IMR-90 (cell line): Measurements from ENCODE around the gene IRF4. TPM values are rescaled to one million over a fixed set of nuclear protein-coding genes. Genes with fewer than 3 reads are reported as not detected.

Source experiments
- ATAC-seq: fragments of 200-7000 bp; cut with Tn5 transposase; 2 replicates; pipeline ENCODE4 v1.9.1; 2020; ENCODE audit warnings: low read depth, mild to moderate bottlenecking, moderate library complexity
- BruUV-seq: library from RNA; stranded (reverse); fragments of 400-500 nt; replicated peaks from 2 replicates; lab custom pipeline; 2021; lab: Mats Ljungman, UMichigan
- CTCF ChIA-PET: fragments of 300-600 bp; formaldehyde crosslinking; extraction: SDS; loops from one replicate; lab custom pipeline; 2021; ENCODE audit warnings: antibody characterized with exemption; lab: Yijun Ruan, JAX
- POLR2A ChIA-PET: fragments of 300-600 bp; sonication (Branson Sonifier 250); formaldehyde crosslinking; loops from one replicate; lab custom pipeline; 2022; ENCODE audit warnings: antibody characterized with exemption; ENCODE audit not compliant: unreplicated experiment; lab: Charles Lee
- DNase-seq: peaks from one replicate; pipeline ENCODE4 v3.0.0; 2013
- H2AFZ ChIP-seq: replicated peaks from 2 replicates; pipeline ENCODE3; 2013; ENCODE audit warnings: low read length, mild to moderate bottlenecking; ENCODE audit not compliant: poor library complexity
- H2AK5ac ChIP-seq: 2 replicates; pipeline ENCODE4 v1.6.1; 2013; ENCODE audit warnings: low read depth, low read length, inconsistent platforms
- H2AK9ac ChIP-seq: replicated peaks from 2 replicates; pipeline ENCODE3; 2013; ENCODE audit warnings: mild to moderate bottlenecking, low read depth, low read length, moderate library complexity; ENCODE audit not compliant: poor library complexity
- H2BK120ac ChIP-seq: 2 replicates; pipeline ENCODE4 v1.6.1; 2013; ENCODE audit warnings: low read depth, low read length, inconsistent platforms
- H2BK15ac ChIP-seq: 3 replicates; pipeline ENCODE4 v1.6.1; 2013; ENCODE audit warnings: low read depth, low read length, inconsistent platforms
- H2BK20ac ChIP-seq: 2 replicates; pipeline ENCODE4 v1.6.1; 2013; ENCODE audit warnings: low read depth, mild to moderate bottlenecking, inconsistent platforms, low read length, moderate library complexity
- H2BK5ac ChIP-seq: 2 replicates; pipeline ENCODE4 v1.6.1; 2013; ENCODE audit warnings: mild to moderate bottlenecking, low read depth, low read length, inconsistent platforms; ENCODE audit not compliant: poor library complexity, severe bottlenecking
- H3K14ac ChIP-seq: replicated peaks from 2 replicates; pipeline ENCODE4 v1.6.1; 2013; ENCODE audit warnings: low read depth, low read length, inconsistent platforms
- H3K18ac ChIP-seq: 2 replicates; pipeline ENCODE4 v1.6.1; 2013; ENCODE audit warnings: low read depth, low read length, control low read depth
- H3K23ac ChIP-seq: 2 replicates; pipeline ENCODE4 v1.6.1; 2013; ENCODE audit warnings: low read depth, low read length, inconsistent platforms
- H3K27ac ChIP-seq: 2 replicates; pipeline ENCODE4 v1.5.1; 2013; ENCODE audit warnings: mild to moderate bottlenecking, control low read depth, low read length; ENCODE audit not compliant: insufficient read depth
- H3K27me3 ChIP-seq: 2 replicates; pipeline ENCODE4 v1.6.1; 2013; ENCODE audit warnings: low read length; ENCODE audit not compliant: control insufficient read depth, insufficient read depth
- H3K36me3 ChIP-seq: 2 replicates; pipeline ENCODE4 v1.6.1; 2013; ENCODE audit warnings: low read length, mixed read lengths; ENCODE audit not compliant: control insufficient read depth, insufficient read depth
- H3K4ac ChIP-seq: 2 replicates; pipeline ENCODE4 v1.6.1; 2013; ENCODE audit warnings: low read depth, low read length, inconsistent platforms
- H3K4me1 ChIP-seq: 2 replicates; pipeline ENCODE4 v1.6.1; 2013; ENCODE audit warnings: low read length, mixed read lengths; ENCODE audit not compliant: control insufficient read depth, insufficient read depth
- H3K4me2 ChIP-seq: 2 replicates; pipeline ENCODE4 v1.6.1; 2013; ENCODE audit warnings: low read depth, mild to moderate bottlenecking, control low read depth, low read length, moderate library complexity
- H3K4me3 ChIP-seq: 2 replicates; pipeline ENCODE4 v1.5.1; 2013; ENCODE audit warnings: low read depth, mild to moderate bottlenecking, control low read depth, low read length, moderate library complexity; ENCODE audit not compliant: insufficient read depth
- H3K56ac ChIP-seq: 2 replicates; pipeline ENCODE4 v1.6.1; 2013; ENCODE audit warnings: low read length, inconsistent platforms; ENCODE audit not compliant: insufficient read depth; ENCODE audit errors: extremely low read depth
- H3K79me1 ChIP-seq, 2 experiments: 2 replicates each; pipeline ENCODE4 v1.6.1; 2013; ENCODE audit warnings: low read length in 2 of 2, inconsistent platforms in 1 of 2, low read depth in 1 of 2
- H3K9ac ChIP-seq: 2 replicates; pipeline ENCODE4 v1.6.1; 2013; ENCODE audit warnings: low read depth, low read length, control low read depth
- H3K9me1 ChIP-seq: 2 replicates; pipeline ENCODE4 v1.6.1; 2013; ENCODE audit warnings: low read length, inconsistent platforms; ENCODE audit not compliant: insufficient read depth
- H3K9me3 ChIP-seq: 2 replicates; pipeline ENCODE4 v1.6.1; 2013; ENCODE audit warnings: low read length; ENCODE audit not compliant: control insufficient read depth, insufficient read depth
- H4K20me1 ChIP-seq: 2 replicates; pipeline ENCODE4 v1.6.1; 2013; ENCODE audit warnings: low read length, inconsistent platforms; ENCODE audit not compliant: insufficient read depth
- H4K5ac ChIP-seq: 2 replicates; pipeline ENCODE4 v1.6.1; 2013; ENCODE audit warnings: mild to moderate bottlenecking, low read depth, low read length, control low read depth
- H4K8ac ChIP-seq, 2 experiments: 2 replicates each; pipeline ENCODE4 v1.6.1; 2013; ENCODE audit warnings: low read depth in 2 of 2, low read length in 2 of 2, control low read depth in 1 of 2, inconsistent platforms in 1 of 2
- H4K91ac ChIP-seq: 2 replicates; pipeline ENCODE4 v1.6.1; 2013; ENCODE audit warnings: low read depth, low read length, inconsistent platforms; ENCODE audit not compliant: insufficient read depth
- BHLHE40 ChIP-seq: fragments of 150-350 bp; IDR thresholded peaks from 2 replicates; pipeline ENCODE4 v1.6.1; 2016; ENCODE audit warnings: mild to moderate bottlenecking, low read depth, low read length
- CEBPB ChIP-seq: IDR thresholded peaks from 2 replicates; pipeline ENCODE4 v1.6.1; 2012; ENCODE audit warnings: low read depth, low read length, improper control_type of control experiment
- CHD1 ChIP-seq: IDR thresholded peaks from 2 replicates; pipeline ENCODE4 v1.6.1; 2012; ENCODE audit warnings: low read depth, low read length, improper control_type of control experiment
- CTCF ChIP-seq: conservative IDR thresholded peaks from 2 replicates; pipeline ENCODE4 v1.5.1; 2012; ENCODE audit warnings: mild to moderate bottlenecking, low read depth, low read length, improper control_type of control experiment
- ELK1 ChIP-seq: fragments of 150-350 bp; IDR thresholded peaks from 2 replicates; pipeline ENCODE4 v1.6.1; 2016; ENCODE audit warnings: low read depth, mild to moderate bottlenecking, low read length, moderate library complexity, borderline replicate concordance
- MAFK ChIP-seq: IDR thresholded peaks from 2 replicates; pipeline ENCODE4 v1.6.1; 2012; ENCODE audit warnings: low read depth, low read length, improper control_type of control experiment
- MAZ ChIP-seq: IDR thresholded peaks from 2 replicates; pipeline ENCODE4 v1.6.1; 2012; ENCODE audit warnings: low read depth, mild to moderate bottlenecking, low read length, improper control_type of control experiment, moderate library complexity, borderline replicate concordance
- MXI1 ChIP-seq: IDR thresholded peaks from 2 replicates; pipeline ENCODE4 v1.6.1; 2012; ENCODE audit warnings: low read depth, mild to moderate bottlenecking, low read length, moderate library complexity, borderline replicate concordance
- NFE2L2 ChIP-seq: fragments of 150-350 bp; IDR thresholded peaks from 2 replicates; pipeline ENCODE4 v1.6.1; 2016; ENCODE audit warnings: low read depth, mild to moderate bottlenecking, low read length
- RAD21 ChIP-seq: IDR thresholded peaks from 2 replicates; pipeline ENCODE4 v1.6.1; 2012; ENCODE audit warnings: low read length, improper control_type of control experiment
- RFX5 ChIP-seq: IDR thresholded peaks from 2 replicates; pipeline ENCODE4 v1.8.0; 2012; ENCODE audit warnings: low read depth, mild to moderate bottlenecking, low read length, moderate library complexity
- SMC3 ChIP-seq: fragments of 150-350 bp; IDR thresholded peaks from 2 replicates; pipeline ENCODE4 v1.6.1; 2016; ENCODE audit warnings: low read depth, mild to moderate bottlenecking, antibody characterized with exemption, low read length, moderate library complexity
- WGBS, 2 experiments: methylation state at CpG; one replicate each; pipeline versions ENCODE4 v1.1.5 to v1.1.7; 2013; ENCODE audit warnings: missing lambda C conversion rate in 2 of 2; ENCODE audit not compliant: insufficient read length in 1 of 2; ENCODE audit errors: extremely low coverage in 2 of 2; 5-methylcytosine and 5-hydroxymethylcytosine counted together
- dilution Hi-C: fragments of 300-500 bp; cut with HindIII; formaldehyde crosslinking; loops from one replicate; pipeline ENCODE4 v1.14.3; 2018; ENCODE audit warnings: low sequenced_read_pairs; ENCODE audit not compliant: unreplicated experiment
- in situ Hi-C: fragments of 300-500 bp; cut with MboI; formaldehyde crosslinking; loops from 3 replicates; pipeline ENCODE4 v1.14.3; 2019; ENCODE audit warnings: low sequenced_read_pairs, inconsistent platforms, mixed read lengths
- intact Hi-C: fragments of 100-400 bp; cut with micrococcal nuclease; formaldehyde crosslinking; loops from 2 replicates; pipeline ENCODE4 v1.10.0; 2022
- polyA plus RNA-seq, 3 experiments: library from polyadenylated mRNA; depleted of rRNA; stranded (reverse); fragments of >200 nt; gene quantifications; 2 replicates each; pipeline ENCODE4 v1.2.3, GENCODE V29; 2012; ENCODE audit warnings: low replicate concordance in 1 of 3
- total RNA-seq: library from RNA; depleted of rRNA; stranded (reverse); fragments of >200 nt; gene quantifications from 2 replicates; pipeline ENCODE4 v1.2.3, GENCODE V29; 2012

IRF4 gene
- total and polyA plus RNA-seq, 2 of the 4 experiments (the other 2 are of a cell fraction): not detected

DNA sequence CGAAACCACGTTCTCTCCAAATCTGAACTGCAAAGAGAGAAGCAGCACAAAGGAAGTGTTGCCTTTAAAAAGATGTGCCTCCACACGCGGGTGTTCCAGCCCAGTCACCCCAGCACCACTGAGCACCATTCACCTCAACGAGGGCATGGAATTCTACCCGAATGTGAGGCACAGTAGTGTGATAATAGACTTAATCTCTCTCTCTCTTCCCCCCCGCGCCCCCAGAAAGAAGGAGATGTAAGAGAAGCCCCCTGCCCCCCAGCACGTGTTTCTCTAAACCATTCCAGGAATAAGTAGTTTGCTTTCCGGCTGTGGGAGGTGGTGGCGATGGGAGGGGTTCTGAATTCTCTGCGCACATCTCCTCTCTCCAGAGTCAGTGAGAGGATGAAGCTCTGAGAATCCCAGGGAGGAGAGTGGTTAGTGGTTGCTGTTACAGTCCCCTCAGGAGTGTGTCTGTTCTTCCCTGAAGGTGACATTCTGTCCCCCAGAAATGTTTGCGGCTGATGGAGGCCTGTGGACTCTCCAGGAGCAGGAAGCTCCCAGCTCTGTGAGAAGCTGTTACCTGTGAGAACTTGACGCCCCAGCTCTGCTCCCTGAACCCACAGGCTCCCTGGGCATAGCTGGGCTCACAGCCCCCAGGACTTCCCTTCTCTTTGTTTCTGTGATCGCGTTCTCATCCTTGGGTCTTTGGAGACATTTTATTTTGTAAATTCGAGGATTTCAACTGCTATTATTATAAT, 23.5 kb upstream of the IRF4 start:
- no peak overlapping the region for H4K91ac ChIP-seq
- ChIA-PET POLR2A (no interaction called here), CTCF (no interaction called here)
- no peaks in the 10 kb centered on the region for H3K4me1 ChIP-seq
- H3K4me3 ChIP-seq: no peak overlapping the region
- H3K18ac ChIP-seq: no peak overlapping the region
- no peak overlapping the region for H2BK120ac ChIP-seq
- no peak overlapping the region for H2BK15ac ChIP-seq
- no peak overlapping the region for H4K5ac ChIP-seq
- H3K27me3 ChIP-seq: peaks cover 23% of the 10 kb centered on the region
- ATAC-seq: no peak
- H3K9ac ChIP-seq: no peak overlapping the region
- H4K20me1 ChIP-seq: no peaks in the 10 kb centered on the region
- no peak overlapping the region for H2AK9ac ChIP-seq
- H2BK20ac ChIP-seq: no peak overlapping the region
- H3K4me2 ChIP-seq: no peak overlapping the region
- no peak overlapping the region for H3K23ac ChIP-seq
- no peaks in the 10 kb centered on the region for H3K9me1 ChIP-seq
- no peak overlapping the region for H3K14ac ChIP-seq
- H2AK5ac ChIP-seq: no peak overlapping the region
- no peak overlapping the region for H3K56ac ChIP-seq
- 47% methylated on average over 4 of the region's 17 CpGs; no CpG with 5 or more reads in 1 of the 2 experiments for WGBS, 2 experiments
- no peak for TF ChIP-seq CEBPB
- no peak for TF ChIP-seq SMC3
- no peak for TF ChIP-seq MAZ
- no peak for TF ChIP-seq RAD21
- no peak for TF ChIP-seq NFE2L2
- TF ChIP-seq MXI1: no peak
- no peak for TF ChIP-seq CHD1
- TF ChIP-seq ELK1: no peak
- no peak for TF ChIP-seq CTCF
- no peak for TF ChIP-seq BHLHE40
- no peak for TF ChIP-seq RFX5
- no peak for TF ChIP-seq MAFK
- H3K4ac ChIP-seq: no peak overlapping the region
- no peak overlapping the region for H2AFZ ChIP-seq
- BruUV-seq: no TSS peak
- in situ Hi-C loops: no loop called here
- no peaks in the 10 kb centered on the region for H3K79me1 ChIP-seq
- dilution Hi-C loops: no loop called here
- intact Hi-C loops: no loop called here
- no peak overlapping the region for H3K27ac ChIP-seq
- H4K8ac ChIP-seq: no peak overlapping the region
- no peak for DNase-seq
- no peak overlapping the region for H2BK5ac ChIP-seq
- H3K36me3 ChIP-seq: no peaks in the 10 kb centered on the region
- peaks cover 24% of the 10 kb centered on the region for H3K9me3 ChIP-seq
